ENCODE results near the gene MISP. TPM values are rescaled to one million over a fixed set of nuclear protein-coding genes. Genes with fewer than 3 reads are reported as not detected.

The MISP gene
- total and polyA plus RNA-seq, 2 of the 13 experiments (the other 11 are each of a cell fraction or from before 2014, with no cell fraction given) = 0.67 to 1.3 TPM

DNA sequence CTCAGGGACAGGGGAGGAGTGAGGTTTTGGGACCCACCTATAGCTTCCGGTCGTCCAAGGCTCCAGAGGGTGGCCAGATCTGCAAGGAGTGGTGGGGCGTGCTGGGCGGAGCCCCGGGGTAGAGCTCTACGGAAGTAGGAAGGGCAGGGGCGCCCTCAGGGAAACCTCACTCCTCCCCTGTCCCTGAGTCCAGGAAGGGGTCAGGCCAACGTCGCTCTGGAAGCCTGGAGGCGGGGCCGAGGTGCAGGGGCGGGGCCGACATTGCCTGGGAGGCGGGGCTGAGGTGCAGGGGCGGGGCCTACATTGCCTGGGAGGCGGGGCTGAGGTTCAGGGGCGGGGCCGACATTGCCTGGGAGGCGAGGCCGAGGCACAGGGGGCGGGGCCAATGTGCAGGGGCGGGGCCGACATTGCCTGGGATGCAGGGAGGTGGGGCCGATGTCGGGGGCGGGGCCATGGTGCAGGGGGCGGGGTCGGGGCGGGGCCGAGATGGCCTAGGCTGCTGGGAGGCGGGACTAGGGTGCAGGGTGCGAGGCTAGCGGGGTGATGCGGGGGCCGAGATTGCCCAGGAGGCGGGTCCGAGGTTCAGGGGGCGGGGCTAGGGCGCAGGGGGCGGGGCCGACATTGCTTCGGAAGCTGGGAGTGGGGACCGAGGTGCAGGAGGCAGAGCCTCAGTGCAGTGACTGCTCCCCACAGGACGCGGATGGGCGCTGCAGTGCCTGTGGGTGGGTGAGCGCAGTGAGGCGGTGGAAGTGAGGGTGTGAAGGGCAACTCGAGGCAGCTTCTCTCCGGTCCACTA is 47.1 kb upstream of the MISP start (continued):
- TF ChIP-seq ELF4 (CRISPR knock-in tag; IDR thresholded peaks at IDR 0.05; ENCODE audit: borderline replicate concordance) = no peak
- TF ChIP-seq ZNF354B (CRISPR knock-in tag; IDR thresholded peaks at IDR 0.05) = 0 out of 2 replicates have a peak, but pooled peaks have one; percentile 62
- no peak for TF ChIP-seq HDAC6 (IDR thresholded peaks at IDR 0.05; ENCODE audit: low read depth, low read length)
- no peak for TF ChIP-seq ZNF552 (CRISPR knock-in tag; IDR thresholded peaks at IDR 0.05; ENCODE audit: borderline replicate concordance)
- TF ChIP-seq, protein P1, sequence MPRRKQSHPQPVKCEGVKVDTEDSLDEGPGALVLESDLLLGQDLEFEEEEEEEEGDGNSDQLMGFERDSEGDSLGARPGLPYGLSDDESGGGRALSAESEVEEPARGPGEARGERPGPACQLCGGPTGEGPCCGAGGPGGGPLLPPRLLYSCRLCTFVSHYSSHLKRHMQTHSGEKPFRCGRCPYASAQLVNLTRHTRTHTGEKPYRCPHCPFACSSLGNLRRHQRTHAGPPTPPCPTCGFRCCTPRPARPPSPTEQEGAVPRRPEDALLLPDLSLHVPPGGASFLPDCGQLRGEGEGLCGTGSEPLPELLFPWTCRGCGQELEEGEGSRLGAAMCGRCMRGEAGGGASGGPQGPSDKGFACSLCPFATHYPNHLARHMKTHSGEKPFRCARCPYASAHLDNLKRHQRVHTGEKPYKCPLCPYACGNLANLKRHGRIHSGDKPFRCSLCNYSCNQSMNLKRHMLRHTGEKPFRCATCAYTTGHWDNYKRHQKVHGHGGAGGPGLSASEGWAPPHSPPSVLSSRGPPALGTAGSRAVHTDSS (CRISPR knock-in tag; conservative IDR thresholded peaks at IDR 0.05) = no peak
- TF ChIP-seq FOSL2 (CRISPR knock-in tag; IDR thresholded peaks at IDR 0.05) = peak; percentile 21; the same call in 1 of the 2 replicates
- TF ChIP-seq ZBTB7A (CRISPR knock-in tag; IDR thresholded peaks at IDR 0.05) = 0 out of 2 replicates have a peak, but pooled peaks have one; percentile 44
- TF ChIP-seq, protein P2, sequence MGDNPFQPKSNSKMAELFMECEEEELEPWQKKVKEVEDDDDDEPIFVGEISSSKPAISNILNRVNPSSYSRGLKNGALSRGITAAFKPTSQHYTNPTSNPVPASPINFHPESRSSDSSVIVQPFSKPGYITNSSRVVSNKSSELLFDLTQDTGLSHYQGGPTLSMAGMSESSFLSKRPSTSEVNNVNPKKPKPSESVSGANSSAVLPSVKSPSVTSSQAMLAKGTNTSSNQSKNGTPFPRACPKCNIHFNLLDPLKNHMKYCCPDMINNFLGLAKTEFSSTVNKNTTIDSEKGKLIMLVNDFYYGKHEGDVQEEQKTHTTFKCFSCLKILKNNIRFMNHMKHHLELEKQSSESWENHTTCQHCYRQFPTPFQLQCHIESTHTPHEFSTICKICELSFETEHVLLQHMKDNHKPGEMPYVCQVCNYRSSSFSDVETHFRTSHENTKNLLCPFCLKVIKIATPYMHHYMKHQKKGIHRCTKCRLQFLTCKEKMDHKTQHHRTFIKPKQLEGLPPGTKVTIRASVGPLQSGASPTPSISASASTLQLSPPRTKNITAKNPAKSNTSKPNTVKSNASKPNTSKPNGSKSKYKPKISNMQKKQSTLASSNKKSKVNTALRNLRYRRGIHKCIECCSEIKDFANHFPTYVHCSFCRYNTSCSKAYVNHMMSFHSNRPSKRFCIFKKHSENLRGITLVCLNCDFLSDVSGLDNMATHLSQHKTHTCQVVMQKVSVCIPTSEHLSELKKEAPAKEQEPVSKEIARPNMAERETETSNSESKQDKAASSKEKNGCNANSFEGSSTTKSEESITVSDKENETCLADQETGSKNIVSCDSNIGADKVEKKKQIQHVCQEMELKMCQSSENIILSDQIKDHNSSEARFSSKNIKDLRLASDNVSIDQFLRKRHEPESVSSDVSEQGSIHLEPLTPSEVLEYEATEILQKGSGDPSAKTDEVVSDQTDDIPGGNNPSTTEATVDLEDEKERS (CRISPR knock-in tag; IDR thresholded peaks at IDR 0.05) = no peak
- 0 out of 2 replicates have a peak, but pooled peaks have one; percentile 55 for TF ChIP-seq ZFP37 (CRISPR knock-in tag; IDR thresholded peaks at IDR 0.05; ENCODE audit: borderline replicate concordance)
- TF ChIP-seq GABPA (IDR thresholded peaks at IDR 0.05; ENCODE audit: low read depth, low read length) = peak; percentile 47
- TF ChIP-seq GABPA (CRISPR knock-in tag; IDR thresholded peaks at IDR 0.05; ENCODE audit: low read depth) = peak; percentile 83
- TF ChIP-seq KAT8 (CRISPR knock-in tag; IDR thresholded peaks at IDR 0.05) = peak; percentile 56; the same call in 1 of the 2 replicates
- 0 out of 2 replicates have a peak, but pooled peaks have one; percentile 3 for TF ChIP-seq BCL6 (CRISPR knock-in tag; IDR thresholded peaks at IDR 0.05)
- TF ChIP-seq ZNF883 (CRISPR knock-in tag; IDR thresholded peaks at IDR 0.05; ENCODE audit: not compliant biosample characterization) = no peak
- peak; percentile 33; the same call in 1 of the 2 replicates for TF ChIP-seq TARDBP (CRISPR knock-in tag; IDR thresholded peaks at IDR 0.05)
- TF ChIP-seq, protein P3, sequence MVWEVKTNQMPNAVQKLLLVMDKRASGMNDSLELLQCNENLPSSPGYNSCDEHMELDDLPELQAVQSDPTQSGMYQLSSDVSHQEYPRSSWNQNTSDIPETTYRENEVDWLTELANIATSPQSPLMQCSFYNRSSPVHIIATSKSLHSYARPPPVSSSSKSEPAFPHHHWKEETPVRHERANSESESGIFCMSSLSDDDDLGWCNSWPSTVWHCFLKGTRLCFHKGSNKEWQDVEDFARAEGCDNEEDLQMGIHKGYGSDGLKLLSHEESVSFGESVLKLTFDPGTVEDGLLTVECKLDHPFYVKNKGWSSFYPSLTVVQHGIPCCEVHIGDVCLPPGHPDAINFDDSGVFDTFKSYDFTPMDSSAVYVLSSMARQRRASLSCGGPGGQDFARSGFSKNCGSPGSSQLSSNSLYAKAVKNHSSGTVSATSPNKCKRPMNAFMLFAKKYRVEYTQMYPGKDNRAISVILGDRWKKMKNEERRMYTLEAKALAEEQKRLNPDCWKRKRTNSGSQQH (CRISPR knock-in tag; IDR thresholded peaks at IDR 0.05; ENCODE audit: low read depth) = 0 out of 2 replicates have a peak, but pooled peaks have one; percentile 60
- 0 out of 2 replicates have a peak, but pooled peaks have one; percentile 28 for TF ChIP-seq RNF2 (conservative IDR thresholded peaks at IDR 0.05; ENCODE audit: low read depth)
- TF ChIP-seq ESRRA (CRISPR knock-in tag; IDR thresholded peaks at IDR 0.05; ENCODE audit: low read depth) = 0 out of 2 replicates have a peak, but pooled peaks have one; percentile 37
- peak; percentile 73 for TF ChIP-seq RBFOX2 (IDR thresholded peaks at IDR 0.05; ENCODE audit: low read depth, low read length)
- TF ChIP-seq HDAC2 (CRISPR knock-in tag; IDR thresholded peaks at IDR 0.05) = peak; percentile 16; the same call in 1 of the 2 replicates
- 0 out of 2 replicates have a peak, but pooled peaks have one; percentile 30 for TF ChIP-seq ZNF264 (CRISPR knock-in tag; IDR thresholded peaks at IDR 0.05)
- TF ChIP-seq, protein P4, sequence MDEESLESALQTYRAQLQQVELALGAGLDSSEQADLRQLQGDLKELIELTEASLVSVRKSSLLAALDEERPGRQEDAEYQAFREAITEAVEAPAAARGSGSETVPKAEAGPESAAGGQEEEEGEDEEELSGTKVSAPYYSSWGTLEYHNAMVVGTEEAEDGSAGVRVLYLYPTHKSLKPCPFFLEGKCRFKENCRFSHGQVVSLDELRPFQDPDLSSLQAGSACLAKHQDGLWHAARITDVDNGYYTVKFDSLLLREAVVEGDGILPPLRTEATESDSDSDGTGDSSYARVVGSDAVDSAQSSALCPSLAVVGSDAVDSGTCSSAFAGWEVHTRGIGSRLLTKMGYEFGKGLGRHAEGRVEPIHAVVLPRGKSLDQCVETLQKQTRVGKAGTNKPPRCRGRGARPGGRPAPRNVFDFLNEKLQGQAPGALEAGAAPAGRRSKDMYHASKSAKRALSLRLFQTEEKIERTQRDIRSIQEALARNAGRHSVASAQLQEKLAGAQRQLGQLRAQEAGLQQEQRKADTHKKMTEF (CRISPR knock-in tag; IDR thresholded peaks at IDR 0.05) = peak; percentile 22; the same call in 1 of the 2 replicates

All from HepG2 (cell line).